ENCODE measurements around the gene PKN2.
"Not testable (repeated sequence)": the region's sequence is repeated elsewhere in the genome, so short reads cannot be mapped to it uniquely, and the experiment has no call there.

The PKN2 gene

DNA sequence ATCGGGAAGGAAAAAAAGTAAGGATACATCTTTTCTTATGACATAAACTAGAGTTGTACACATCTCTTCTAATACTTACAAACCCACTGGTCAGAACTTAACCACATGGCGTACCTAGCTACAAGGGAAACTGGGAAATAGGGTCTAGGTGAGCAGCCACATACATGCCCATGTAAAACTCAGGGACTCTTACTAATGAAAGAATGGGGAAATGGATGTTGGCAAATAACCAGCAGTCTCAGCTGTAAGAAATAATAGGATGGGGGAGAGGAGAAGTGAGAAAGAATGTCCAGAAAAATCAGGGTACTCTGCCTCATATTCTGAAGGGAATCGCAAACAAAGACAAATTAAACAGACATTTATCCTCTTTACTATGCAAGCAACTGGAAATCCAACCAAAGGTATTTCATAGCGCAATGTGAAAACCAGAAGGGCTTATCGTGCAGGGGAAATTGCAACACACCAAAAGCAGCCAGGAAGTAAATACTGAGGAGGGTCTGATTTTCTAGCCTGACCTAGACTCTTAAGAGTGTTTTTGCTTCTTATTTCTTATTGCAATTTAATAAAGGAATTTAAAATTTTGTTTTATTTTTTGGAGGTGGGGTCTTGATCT is 189.8 kb downstream of the PKN2 start:
- H3K9me3 ChIP-seq, result no peaks in the 10 kb centered on the region
- H3K27me3 ChIP-seq, result no peaks in the 10 kb centered on the region
- no peak overlapping the region for H3K4me3 ChIP-seq (ENCODE audit: low read depth, low read length)
- DNase-seq, result no peak
- H3K36me3 ChIP-seq, result no peaks in the 10 kb centered on the region
- TF ChIP-seq, protein P1, sequence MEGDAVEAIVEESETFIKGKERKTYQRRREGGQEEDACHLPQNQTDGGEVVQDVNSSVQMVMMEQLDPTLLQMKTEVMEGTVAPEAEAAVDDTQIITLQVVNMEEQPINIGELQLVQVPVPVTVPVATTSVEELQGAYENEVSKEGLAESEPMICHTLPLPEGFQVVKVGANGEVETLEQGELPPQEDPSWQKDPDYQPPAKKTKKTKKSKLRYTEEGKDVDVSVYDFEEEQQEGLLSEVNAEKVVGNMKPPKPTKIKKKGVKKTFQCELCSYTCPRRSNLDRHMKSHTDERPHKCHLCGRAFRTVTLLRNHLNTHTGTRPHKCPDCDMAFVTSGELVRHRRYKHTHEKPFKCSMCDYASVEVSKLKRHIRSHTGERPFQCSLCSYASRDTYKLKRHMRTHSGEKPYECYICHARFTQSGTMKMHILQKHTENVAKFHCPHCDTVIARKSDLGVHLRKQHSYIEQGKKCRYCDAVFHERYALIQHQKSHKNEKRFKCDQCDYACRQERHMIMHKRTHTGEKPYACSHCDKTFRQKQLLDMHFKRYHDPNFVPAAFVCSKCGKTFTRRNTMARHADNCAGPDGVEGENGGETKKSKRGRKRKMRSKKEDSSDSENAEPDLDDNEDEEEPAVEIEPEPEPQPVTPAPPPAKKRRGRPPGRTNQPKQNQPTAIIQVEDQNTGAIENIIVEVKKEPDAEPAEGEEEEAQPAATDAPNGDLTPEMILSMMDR (IDR thresholded peaks at IDR 0.05; ENCODE audit: low read depth, low read length), result no peak
- H3K4me1 ChIP-seq, result no peaks in the 10 kb centered on the region

- Histone ChIP-seq H3K4me1 (no peaks in the 10 kb centered on the region), H3K9me3 (no peaks in the 10 kb centered on the region), H3K36me3 (no peaks in the 10 kb centered on the region), H3K27me3 (no peaks in the 10 kb centered on the region), H3K4me3 (ENCODE audit: low read depth, low read length) (no peak overlapping the region)
- DNase-seq, result no peak
- TF ChIP-seq, protein P1 (IDR thresholded peaks at IDR 0.05; ENCODE audit: low read depth, low read length), result no peak
These were observed 191.5 kb downstream of the PKN2 start for GRCh38 chr1:88875595-88875994.

DNA sequence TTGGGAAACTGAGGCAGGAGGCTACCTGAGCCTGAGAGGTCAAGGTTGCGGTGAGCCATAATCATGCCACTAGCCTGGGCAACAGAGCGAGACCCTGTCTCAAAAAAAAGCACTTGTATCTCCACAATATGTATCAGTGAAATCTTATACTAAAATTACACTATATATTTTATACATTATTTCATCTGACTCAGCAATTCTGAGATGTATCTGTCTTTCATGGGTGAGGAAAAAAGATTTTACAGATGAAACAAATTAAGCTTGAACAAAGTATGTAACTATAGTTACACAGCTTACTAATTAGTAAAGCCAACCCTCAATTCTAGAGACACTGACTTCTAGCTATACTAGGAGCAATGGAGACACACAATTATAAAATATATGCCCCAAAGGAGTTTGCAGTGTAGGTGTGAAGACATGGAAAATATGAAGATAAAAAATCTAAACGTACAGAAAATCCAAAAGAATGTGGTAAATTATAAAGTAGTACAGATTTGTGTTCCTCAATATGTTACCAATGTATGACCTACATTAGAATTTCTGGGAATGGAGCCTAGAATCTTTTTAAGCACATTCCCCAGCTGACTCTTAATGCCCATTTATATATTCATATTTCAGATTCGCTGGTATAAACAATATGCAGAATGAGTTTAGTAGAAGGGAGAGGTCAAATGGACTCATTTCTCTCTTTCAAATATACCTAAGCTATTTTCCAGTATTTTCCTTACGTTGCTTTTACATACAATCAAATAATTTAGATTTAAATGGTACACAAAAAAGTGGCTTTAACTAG is 192.7 kb downstream of the PKN2 start:
- no peaks in the 10 kb centered on the region for H3K36me3 ChIP-seq
- no peak for DNase-seq
- no peaks in the 10 kb centered on the region for H3K4me1 ChIP-seq
- no peaks in the 10 kb centered on the region for H3K9me3 ChIP-seq
- no peaks in the 10 kb centered on the region for H3K27me3 ChIP-seq
- TF ChIP-seq, protein P1 (IDR thresholded peaks at IDR 0.05; ENCODE audit: low read depth, low read length), result no peak
- no peak overlapping the region for H3K4me3 ChIP-seq (ENCODE audit: low read depth, low read length)

DNA sequence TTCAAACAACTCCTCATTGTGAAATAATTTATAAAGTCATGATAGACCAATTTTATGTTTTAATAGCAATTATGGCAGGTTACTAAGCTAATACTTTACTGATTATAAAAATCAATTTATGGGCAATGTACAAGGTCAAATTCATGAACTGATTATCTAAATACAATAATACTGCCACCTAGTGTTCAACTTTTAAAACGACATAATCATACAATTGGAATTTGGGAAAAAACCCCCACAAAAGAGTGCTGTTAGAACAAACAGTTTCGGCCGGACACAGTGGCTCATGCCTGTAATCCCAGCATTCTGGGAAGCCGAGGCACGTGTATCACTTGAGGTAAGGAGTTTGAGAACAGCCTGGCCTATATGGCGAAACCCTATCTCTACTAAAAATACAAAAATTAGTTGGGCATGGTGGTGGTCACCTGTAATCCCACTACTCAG is 193.3 kb downstream of the PKN2 start:
- no peak for DNase-seq
- no peaks in the 10 kb centered on the region for H3K36me3 ChIP-seq
- no peak overlapping the region for H3K4me3 ChIP-seq (ENCODE audit: low read depth, low read length)
- TF ChIP-seq, protein P1 (IDR thresholded peaks at IDR 0.05; ENCODE audit: low read depth, low read length), result peak; percentile 18
- H3K9me3 ChIP-seq, result no peaks in the 10 kb centered on the region
- no peaks in the 10 kb centered on the region for H3K4me1 ChIP-seq
- no peaks in the 10 kb centered on the region for H3K27me3 ChIP-seq

GRCh38 chr1:88877911-88878310 is 193.8 kb downstream of the PKN2 start:
- Histone ChIP-seq H3K27me3 (no peaks in the 10 kb centered on the region), H3K36me3 (no peaks in the 10 kb centered on the region), H3K4me1 (no peaks in the 10 kb centered on the region), H3K9me3 (no peaks in the 10 kb centered on the region), H3K4me3 (ENCODE audit: low read depth, low read length) (no peak overlapping the region)
- no peak for DNase-seq
- TF ChIP-seq, protein P1 (IDR thresholded peaks at IDR 0.05; ENCODE audit: low read depth, low read length), result no peak

DNA sequence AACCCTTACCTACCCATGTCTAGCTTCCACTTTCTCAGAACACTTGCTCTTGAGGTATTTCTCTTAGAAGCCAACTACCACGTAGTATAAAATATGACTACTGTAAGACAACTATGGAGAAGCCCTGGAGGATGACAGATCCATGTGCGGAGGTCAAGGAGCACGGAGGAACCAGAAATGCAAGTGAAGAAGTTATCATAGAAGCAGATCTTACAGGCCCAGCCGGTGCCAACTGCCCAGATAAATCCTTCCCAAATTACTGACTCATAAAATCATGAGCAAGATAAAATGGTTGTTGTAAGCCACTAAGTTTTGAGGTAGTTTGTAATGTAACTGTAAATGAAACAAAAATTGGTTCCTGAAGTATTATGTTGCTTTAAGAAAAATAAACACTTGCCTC is 194.7 kb downstream of the PKN2 start:
- H3K36me3 ChIP-seq, result no peaks in the 10 kb centered on the region
- no peak for DNase-seq

GRCh38 chr1:88880717-88881116 is 196.6 kb downstream of the PKN2 start:
- H3K27me3 ChIP-seq; H3K4me3 ChIP-seq (ENCODE audit: low read depth, low read length); H3K36me3 ChIP-seq; DNase-seq; H3K4me1 ChIP-seq; H3K9me3 ChIP-seq: not testable (repeated sequence)

More for the DNA sequence above, 194.7 kb downstream of the PKN2 start:
- no peaks in the 10 kb centered on the region for H3K27me3 ChIP-seq
- H3K4me3 ChIP-seq (ENCODE audit: low read depth, low read length), result no peak overlapping the region
- H3K4me1 ChIP-seq, result no peaks in the 10 kb centered on the region
- H3K9me3 ChIP-seq, result no peaks in the 10 kb centered on the region
- TF ChIP-seq, protein P1 (IDR thresholded peaks at IDR 0.05; ENCODE audit: low read depth, low read length), result no peak
